GM18873 (cell line): ENCODE measurements around the gene ZNF142.

ENCODE experiments used
- ATAC-seq: cut with Tn5 transposase; IDR thresholded peaks from one replicate; pipeline ENCODE4 v1.9.1; 2021; ENCODE audit warnings: mild to moderate bottlenecking, moderate library complexity, moderate number of reproducible peaks; ENCODE audit not compliant: unreplicated experiment, low FRiP score

Gene ZNF142

DNA sequence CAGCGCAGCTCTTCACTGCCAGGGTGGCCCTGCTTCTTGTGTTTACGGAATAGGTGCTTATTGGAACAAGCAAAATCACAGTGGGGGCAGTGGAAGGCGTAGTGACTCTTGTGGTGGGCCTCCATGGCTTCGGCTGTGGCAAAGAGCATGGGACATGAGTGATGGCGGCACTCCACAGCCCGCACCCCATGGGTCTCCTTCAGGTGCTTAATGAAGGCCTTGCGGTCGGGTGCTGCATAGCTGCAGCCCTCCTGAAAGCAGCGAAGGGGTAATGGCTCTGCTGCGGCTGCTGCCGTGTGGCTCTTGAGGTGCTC is 10.7 kb downstream of the ZNF142 start:
- no peak for ATAC-seq

- ATAC-seq, result no peak
Observed at GRCh38 chr2:218648088-218648786, 11.2 kb downstream of the ZNF142 start.

DNA sequence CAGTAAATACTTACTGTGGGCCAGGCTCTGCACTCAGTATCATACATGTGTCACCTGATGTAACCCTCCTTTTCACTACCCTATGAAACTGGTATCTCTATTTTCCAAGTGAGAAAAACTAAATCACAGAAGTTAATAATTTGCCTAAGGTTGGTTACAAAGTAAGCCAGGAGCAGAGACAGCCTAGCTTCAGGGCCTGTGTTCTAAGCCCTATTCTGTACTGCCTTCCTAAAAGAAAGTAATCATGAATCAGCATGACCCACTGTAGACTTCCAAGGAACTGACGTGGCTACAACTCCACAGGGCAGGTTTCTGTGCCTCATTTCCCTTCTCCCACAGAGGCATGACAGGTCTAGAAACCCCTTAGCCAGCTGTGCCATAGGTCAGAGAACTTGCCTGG is 14.3 kb downstream of the ZNF142 start:
- ATAC-seq, result peak; percentile 52

GRCh38 chr2:218644721-218645120 is 14.7 kb downstream of the ZNF142 start:
- ATAC-seq, result peak; percentile 7

GRCh38 chr2:218643751-218644310 is 15.6 kb downstream of the ZNF142 start:
- no peak for ATAC-seq

DNA sequence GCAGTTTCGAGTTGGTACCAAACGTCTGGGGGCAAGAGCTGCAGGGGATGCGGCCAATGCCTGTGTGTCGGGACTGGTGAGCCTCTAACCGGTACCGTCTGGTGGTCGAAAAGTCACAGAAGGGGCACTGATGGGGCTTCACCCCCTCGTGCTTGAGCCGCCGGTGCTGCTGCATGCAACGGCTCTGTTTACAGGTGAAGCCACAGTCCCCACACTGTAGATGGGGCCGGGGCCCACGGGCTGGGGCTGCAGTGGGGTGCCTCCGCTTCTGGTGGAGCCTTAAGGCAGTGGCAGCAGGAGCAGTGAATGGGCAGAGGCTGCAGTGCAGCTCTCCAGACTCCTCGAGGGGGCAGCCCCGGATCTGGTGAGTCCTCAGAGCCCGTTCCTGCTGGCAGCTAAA is 16.6 kb downstream of the ZNF142 start:
- ATAC-seq, result no peak

- ATAC-seq, result no peak
Observed at GRCh38 chr2:218642121-218642656, 17.2 kb downstream of the ZNF142 start.

GRCh38 chr2:218638372-218638771 is 21.1 kb downstream of the ZNF142 start:
- ATAC-seq, result no peak

- no peak for ATAC-seq
Observed at GRCh38 chr2:218635719-218636118, 23.7 kb downstream of the ZNF142 start.

DNA sequence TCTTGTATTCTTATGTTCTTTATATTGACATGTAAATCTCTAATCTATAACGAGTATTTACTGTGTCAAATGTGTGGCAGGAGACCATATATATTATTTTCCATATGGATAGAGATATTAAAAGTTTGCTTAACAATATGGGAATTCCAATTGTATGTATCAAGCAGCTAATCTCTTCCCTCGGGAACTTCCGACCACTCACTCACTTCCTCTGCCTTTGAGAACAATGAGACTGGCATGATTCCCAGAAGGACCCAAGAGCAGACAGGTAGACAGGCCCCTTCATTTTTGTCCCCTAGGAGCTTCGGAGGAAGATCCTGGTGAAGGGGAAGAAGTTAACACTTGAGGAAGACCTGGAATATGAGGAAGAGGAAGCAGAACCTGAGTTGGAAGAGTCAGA is 27.6 kb downstream of the ZNF142 start:
- ATAC-seq, result no peak

DNA sequence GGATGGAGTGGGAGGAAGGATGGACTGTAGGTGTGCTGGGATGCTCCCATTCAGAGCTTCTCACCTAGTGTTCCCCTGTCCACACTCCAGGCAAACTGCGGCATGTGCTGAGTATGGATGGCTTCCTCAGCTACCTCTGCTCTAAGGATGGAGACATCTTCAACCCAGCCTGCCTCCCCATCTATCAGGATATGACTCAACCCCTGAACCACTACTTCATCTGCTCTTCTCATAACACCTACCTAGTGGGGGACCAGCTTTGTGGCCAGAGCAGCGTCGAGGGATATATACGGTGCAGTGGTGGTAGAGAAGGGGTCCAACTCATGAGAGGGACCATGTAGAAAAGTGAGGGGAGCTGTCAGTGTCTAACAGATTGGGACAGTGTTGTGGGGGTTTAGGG is 31.5 kb downstream of the ZNF142 start:
- ATAC-seq, result no peak

GRCh38 chr2:218626369-218626768 is 33.1 kb downstream of the ZNF142 start:
- no peak for ATAC-seq

GRCh38 chr2:218623366-218623705 is 36.1 kb downstream of the ZNF142 start:
- ATAC-seq, result no peak

- no peak for ATAC-seq
Observed at GRCh38 chr2:218622606-218623365, 36.6 kb downstream of the ZNF142 start.

- no peak for ATAC-seq
Observed at GRCh38 chr2:218621007-218621406, 38.4 kb downstream of the ZNF142 start.

- ATAC-seq, result no peak
Observed at GRCh38 chr2:218618102-218618860, 41.1 kb downstream of the ZNF142 start.

- no peak for ATAC-seq
Observed at GRCh38 chr2:218615868-218616315, 43.5 kb downstream of the ZNF142 start.

- ATAC-seq, result no peak
Observed at GRCh38 chr2:218607436-218608115, 51.8 kb downstream of the ZNF142 start, which contains the start of gene PLCD4. PLCD4 (plus strand) TSS chr2:218607899; CDS start chr2:218615740, 7,841 bp downstream.

GRCh38 chr2:218605432-218605831 is 54.0 kb downstream of the ZNF142 start:
- no peak for ATAC-seq
